ENCODE data around the gene CTU2. TPM values are rescaled to one million over a fixed set of nuclear protein-coding genes. Genes with fewer than 3 reads are reported as not detected.

Gene CTU2
- 26.1 to 34.6 TPM (median 32.4 TPM) in 5 replicates for total RNA-seq (2022; extraction: Qiagen RNA extraction)

GRCh38 chr16:88706229-88706964 is at the start of gene CTU2, which contains the start of gene RNF166:
Gene CTU2 (plus strand): TSS chr16:88706503. CDS start chr16:88706531, 28 bp downstream.
Gene RNF166 (minus strand): TSS chr16:88706408. CDS start chr16:88706325, 83 bp downstream.

GRCh38 chr16:88662843-88663606 is 43.3 kb upstream of the CTU2 start, which contains the start of gene MVD:
Gene MVD (minus strand): TSS chr16:88663091. CDS start chr16:88663080, 11 bp downstream.

GRCh38 chr16:88686439-88687253 is 19.7 kb upstream of the CTU2 start, which contains the start of gene SNAI3:
Gene SNAI3 (minus strand): TSS chr16:88686507. CDS start chr16:88686406, 101 bp downstream.

Other genes starting within 250 kb of the CTU2 start
- gene ZC3H18, start 136.1 kb upstream of the CTU2 start, total RNA-seq (2022; extraction: Qiagen RNA extraction): 45.6 to 50.5 TPM (median 49.4 TPM) in 5 replicates
- 0.06 TPM in 1 of 5 replicates, not detected in the others for gene IL17C, start 67.9 kb upstream of the CTU2 start, total RNA-seq (2022; extraction: Qiagen RNA extraction)
- 240 to 322 TPM (median 295 TPM) in 5 replicates for gene CYBA, start 55.5 kb upstream of the CTU2 start, total RNA-seq (2022; extraction: Qiagen RNA extraction)
- gene MVD, start 43.4 kb upstream of the CTU2 start, total RNA-seq (2022; extraction: Qiagen RNA extraction): 16.3 to 22.5 TPM (median 20.7 TPM) in 5 replicates
- gene SNAI3, start 20.0 kb upstream of the CTU2 start, total RNA-seq (2022; extraction: Qiagen RNA extraction): 0.13 to 0.24 TPM (median 0.16 TPM) in 5 replicates
- 11.7 to 19.5 TPM (median 18.2 TPM) in 5 replicates for gene RNF166, start 95 bp upstream of the CTU2 start, total RNA-seq (2022; extraction: Qiagen RNA extraction)
- 97.2 to 152 TPM (median 140 TPM) in 5 replicates for gene PIEZO1, start 78.7 kb downstream of the CTU2 start, total RNA-seq (2022; extraction: Qiagen RNA extraction)
- gene CDT1, start 97.3 kb downstream of the CTU2 start, total RNA-seq (2022; extraction: Qiagen RNA extraction): 28.6 to 34.7 TPM (median 33.6 TPM) in 5 replicates
- 304 to 457 TPM (median 428 TPM) in 5 replicates for gene APRT, start 105.4 kb downstream of the CTU2 start, total RNA-seq (2022; extraction: Qiagen RNA extraction)
- 36.5 to 51.7 TPM (median 50.2 TPM) in 5 replicates for gene GALNS, start 150.4 kb downstream of the CTU2 start, total RNA-seq (2022; extraction: Qiagen RNA extraction)
- 102 to 113 TPM (median 107 TPM) in 5 replicates for gene TRAPPC2L, start 150.6 kb downstream of the CTU2 start, total RNA-seq (2022; extraction: Qiagen RNA extraction)
- 0.08 to 0.11 TPM in 2 of 5 replicates, not detected in the others for gene PABPN1L, start 160.2 kb downstream of the CTU2 start, total RNA-seq (2022; extraction: Qiagen RNA extraction)

Data from A549 treated with AZD2906 at 1 μM for 4 hours (cell line).